T-helper 17 cell (primary cell): ENCODE results near the gene IAPP. TPM values are rescaled to one million over a fixed set of nuclear protein-coding genes. Genes with fewer than 3 reads are reported as not detected.
"Not testable (repeated sequence)": the region's sequence is repeated elsewhere in the genome, so short reads cannot be mapped to it uniquely, and the experiment has no call there.

Experiments used
- ATAC-seq: fragments of 150-1000 bp; cut with Tn5 transposase; 2 replicates; pipeline ENCODE4 v1.10.0; 2021; ENCODE audit warnings: mild to moderate bottlenecking, moderate library complexity
- DNase-seq, 3 donors: peaks; one replicate each; pipeline versions ENCODE4 v3.0.0 to v3.0.0-alpha.2; 2020 to 2021
- H3K9me3 ChIP-seq: one replicate; pipeline ENCODE4 v1.7.0; 2013; ENCODE audit warnings: low read length, mild to moderate bottlenecking; ENCODE audit not compliant: control insufficient read depth, poor library complexity, severe bottlenecking
- H3K27ac Mint-ChIP-seq: one replicate; pipeline ENCODE4 v1.8.0; 2022; ENCODE audit warnings: mild to moderate bottlenecking, moderate library complexity, mixed read lengths
- H3K27me3 Mint-ChIP-seq: one replicate; pipeline ENCODE4 v1.8.0; 2022; ENCODE audit warnings: mixed read lengths
- H3K36me3 Mint-ChIP-seq: one replicate; pipeline ENCODE4 v1.8.0; 2022; ENCODE audit warnings: low read depth, mixed read lengths
- H3K4me1 Mint-ChIP-seq: one replicate; pipeline ENCODE4 v1.8.0; 2022; ENCODE audit warnings: mild to moderate bottlenecking, mixed read lengths
- H3K4me3 Mint-ChIP-seq: one replicate; pipeline ENCODE4 v1.8.0; 2022; ENCODE audit warnings: mild to moderate bottlenecking, moderate library complexity, mixed read lengths
- total RNA-seq, 4 donors: library from RNA in 2 of 4; stranded (reverse) in 2 of 4; gene quantifications; one replicate each; pipeline ENCODE4 v1.2.3 and lab custom pipeline; 2022 to 2026

Gene IAPP
- total RNA-seq, 2 donors from 2014 or later: not detected

- no peaks in the 10 kb centered on the region for H3K4me1 Mint-ChIP-seq
- peaks cover 3% of the 10 kb centered on the region for H3K27me3 Mint-ChIP-seq
- no peak for ATAC-seq
- no peaks in the 10 kb centered on the region for H3K36me3 Mint-ChIP-seq
- H3K9me3 ChIP-seq: no peaks in the 10 kb centered on the region
- H3K4me3 Mint-ChIP-seq: no peak overlapping the region
- no peak for DNase-seq
- H3K27ac Mint-ChIP-seq: no peak overlapping the region
These were observed 26.0 kb upstream of the IAPP start for GRCh38 chr12:21346542-21347205.

GRCh38 chr12:21350975-21351374 is 21.7 kb upstream of the IAPP start:
- H3K9me3 ChIP-seq: no peaks in the 10 kb centered on the region
- Mint-ChIP-seq H3K27me3 (peaks cover 19% of the 10 kb centered on the region), H3K27ac (no peak overlapping the region), H3K4me3 (no peak overlapping the region), H3K4me1 (no peaks in the 10 kb centered on the region), H3K36me3 (peaks cover 3% of the 10 kb centered on the region)
- ATAC-seq: no peak
- DNase-seq: no peak

- no peak for ATAC-seq
- no peak for DNase-seq
- Mint-ChIP-seq H3K4me3 (no peak overlapping the region), H3K27ac (no peak overlapping the region), H3K4me1 (no peaks in the 10 kb centered on the region), H3K27me3 (peaks cover 19% of the 10 kb centered on the region), H3K36me3 (peaks cover 3% of the 10 kb centered on the region)
- no peaks in the 10 kb centered on the region for H3K9me3 ChIP-seq
These were observed 19.2 kb upstream of the IAPP start for GRCh38 chr12:21353487-21353886.

- Mint-ChIP-seq H3K4me3 (no peak overlapping the region), H3K27ac (no peak overlapping the region), H3K4me1 (no peaks in the 10 kb centered on the region), H3K36me3 (peaks cover 3% of the 10 kb centered on the region), H3K27me3 (peaks cover 19% of the 10 kb centered on the region)
- ATAC-seq: no peak
- no peaks in the 10 kb centered on the region for H3K9me3 ChIP-seq
- no peak for DNase-seq
These were observed 18.8 kb upstream of the IAPP start for GRCh38 chr12:21353948-21354347.

- Mint-ChIP-seq H3K27ac (no peak overlapping the region), H3K4me3 (no peak overlapping the region), H3K36me3 (peaks cover 3% of the 10 kb centered on the region), H3K27me3 (peaks cover 19% of the 10 kb centered on the region), H3K4me1 (no peaks in the 10 kb centered on the region)
- DNase-seq (no peak), ATAC-seq (no peak)
- H3K9me3 ChIP-seq: no peaks in the 10 kb centered on the region
These were observed 18.1 kb upstream of the IAPP start for GRCh38 chr12:21354641-21355040.

GRCh38 chr12:21360632-21361031 is 12.1 kb upstream of the IAPP start:
- not testable (repeated sequence) for H3K4me1 Mint-ChIP-seq, H3K27ac Mint-ChIP-seq, H3K4me3 Mint-ChIP-seq, H3K27me3 Mint-ChIP-seq, ATAC-seq, DNase-seq, H3K9me3 ChIP-seq, H3K36me3 Mint-ChIP-seq

GRCh38 chr12:21369141-21369980 is 3.3 kb upstream of the IAPP start:
- DNase-seq: no peak
- no peaks in the 10 kb centered on the region for H3K9me3 ChIP-seq
- H3K4me1 Mint-ChIP-seq: peaks cover 10% of the 10 kb centered on the region
- H3K27me3 Mint-ChIP-seq: peaks cover 4% of the 10 kb centered on the region
- H3K36me3 Mint-ChIP-seq: no peaks in the 10 kb centered on the region
- ATAC-seq: no peak
- no peak overlapping the region for H3K27ac Mint-ChIP-seq
- H3K4me3 Mint-ChIP-seq: no peak overlapping the region

GRCh38 chr12:21370845-21371449 is 1.8 kb upstream of the IAPP start:
- Mint-ChIP-seq H3K27me3 (peaks cover 4% of the 10 kb centered on the region), H3K4me3 (no peak overlapping the region), H3K27ac (no peak overlapping the region), H3K4me1 (peaks cover 10% of the 10 kb centered on the region), H3K36me3 (no peaks in the 10 kb centered on the region)
- no peaks in the 10 kb centered on the region for H3K9me3 ChIP-seq
- DNase-seq (no peak), ATAC-seq (no peak)

GRCh38 chr12:21379218-21379617 is 6.5 kb downstream of the IAPP start:
- Mint-ChIP-seq H3K4me1 (peaks cover under 1% of the 10 kb centered on the region), H3K4me3 (no peak overlapping the region), H3K27me3 (peaks cover 7% of the 10 kb centered on the region), H3K36me3 (no peaks in the 10 kb centered on the region), H3K27ac (no peak overlapping the region)
- DNase-seq (no peak), ATAC-seq (no peak)
- H3K9me3 ChIP-seq: no peaks in the 10 kb centered on the region

GRCh38 chr12:21381320-21381719 is 8.6 kb downstream of the IAPP start:
- not testable (repeated sequence) for H3K4me1 Mint-ChIP-seq, H3K36me3 Mint-ChIP-seq, H3K4me3 Mint-ChIP-seq, H3K27ac Mint-ChIP-seq, ATAC-seq, DNase-seq, H3K9me3 ChIP-seq, H3K27me3 Mint-ChIP-seq

GRCh38 chr12:21384261-21384660 is 11.6 kb downstream of the IAPP start:
- H3K4me3 Mint-ChIP-seq: no peak overlapping the region
- DNase-seq (no peak), ATAC-seq (no peak)
- H3K27ac Mint-ChIP-seq: no peak overlapping the region
- H3K4me1 Mint-ChIP-seq: peaks cover 2% of the 10 kb centered on the region
- no peaks in the 10 kb centered on the region for H3K36me3 Mint-ChIP-seq
- H3K27me3 Mint-ChIP-seq: peaks cover 7% of the 10 kb centered on the region
- no peaks in the 10 kb centered on the region for H3K9me3 ChIP-seq

GRCh38 chr12:21387174-21387573 is 14.5 kb downstream of the IAPP start:
- ATAC-seq (no peak), DNase-seq (no peak)
- H3K27me3 Mint-ChIP-seq: peaks cover 6% of the 10 kb centered on the region
- H3K9me3 ChIP-seq: no peaks in the 10 kb centered on the region
- peaks cover 6% of the 10 kb centered on the region for H3K4me1 Mint-ChIP-seq
- H3K4me3 Mint-ChIP-seq: no peak overlapping the region
- H3K36me3 Mint-ChIP-seq: no peaks in the 10 kb centered on the region
- no peak overlapping the region for H3K27ac Mint-ChIP-seq

GRCh38 chr12:21392384-21392783 is 19.7 kb downstream of the IAPP start:
- no peak for ATAC-seq
- Mint-ChIP-seq H3K4me3 (no peak overlapping the region), H3K27ac (peak overlapping the region; percentile 74), H3K4me1 (peaks cover 10% of the 10 kb centered on the region), H3K27me3 (peaks cover 28% of the 10 kb centered on the region), H3K36me3 (peaks cover 2% of the 10 kb centered on the region)
- H3K9me3 ChIP-seq: no peaks in the 10 kb centered on the region
- no peak for DNase-seq
